ENCODE data around the gene IGF1R.

IGF1R gene

DNA sequence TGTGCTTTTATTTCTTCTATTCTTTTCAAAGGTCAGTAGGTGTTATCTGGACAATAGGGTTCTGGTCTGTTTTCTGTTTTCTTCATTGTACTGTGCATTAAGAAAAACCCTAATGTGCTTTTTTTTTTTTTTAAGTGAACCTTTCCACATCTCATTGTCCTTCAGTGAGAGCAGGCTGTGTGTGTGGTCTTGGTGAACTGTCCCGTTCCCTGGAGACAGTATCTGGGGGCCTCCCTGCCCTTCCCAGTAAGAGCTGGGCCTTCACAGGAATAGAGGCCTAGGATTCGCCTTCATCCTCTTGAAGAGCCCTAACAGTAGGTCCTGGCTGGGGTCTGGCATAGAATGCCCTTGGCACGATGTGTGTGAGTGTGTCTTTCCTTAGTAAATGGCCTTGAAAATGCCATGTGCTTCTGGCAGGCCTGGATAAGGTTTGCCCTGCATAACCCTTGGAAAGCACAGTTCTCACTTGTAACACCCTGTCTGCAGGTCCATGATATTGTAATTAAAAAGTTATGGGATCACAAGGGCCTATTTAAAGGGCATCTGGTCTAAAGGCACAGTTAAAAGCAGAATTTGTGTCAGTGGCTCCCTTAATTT, 81.2 kb downstream of the IGF1R start:
- no peak for DNase-seq

DNA sequence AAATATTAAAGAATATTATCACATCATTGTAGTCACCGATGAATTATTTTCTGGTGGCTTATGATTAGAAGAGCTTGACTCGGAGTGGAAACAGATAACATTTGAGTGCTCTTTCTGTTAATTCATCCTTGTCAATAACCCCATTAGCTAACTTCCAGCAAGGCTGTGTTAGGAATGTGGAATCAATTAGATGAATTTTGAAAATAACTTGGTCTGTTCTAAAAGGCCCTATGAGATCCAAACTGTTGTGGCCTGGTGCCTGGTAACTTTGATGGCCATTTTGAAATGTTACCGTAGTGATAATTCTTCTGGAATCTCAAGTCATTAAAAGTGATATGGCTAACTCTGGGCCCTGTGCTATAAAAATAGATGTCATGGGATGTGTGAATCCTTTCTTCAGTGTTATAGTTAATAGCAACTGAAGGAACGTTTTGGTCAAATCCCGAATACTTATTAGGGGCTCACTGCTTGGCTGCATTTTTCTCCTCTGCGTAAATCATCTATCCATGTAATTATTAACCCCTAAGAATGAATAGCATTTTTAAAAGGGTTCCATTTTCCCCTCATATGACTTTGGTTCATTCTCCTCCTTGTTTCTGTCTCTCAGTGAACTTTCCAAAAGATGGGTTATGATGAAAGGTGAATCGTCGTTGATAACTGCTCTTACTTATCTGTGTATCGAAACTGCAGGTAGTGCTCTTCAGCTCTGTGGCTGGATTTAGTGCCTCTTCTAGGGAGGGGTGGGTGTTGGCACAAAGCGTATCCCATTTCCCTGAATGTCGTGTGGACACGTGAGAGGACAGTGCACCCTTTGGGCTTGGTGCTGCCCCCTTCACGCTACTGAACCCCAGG, 82.7 kb downstream of the IGF1R start:
- DNase-seq, result no peak

DNA sequence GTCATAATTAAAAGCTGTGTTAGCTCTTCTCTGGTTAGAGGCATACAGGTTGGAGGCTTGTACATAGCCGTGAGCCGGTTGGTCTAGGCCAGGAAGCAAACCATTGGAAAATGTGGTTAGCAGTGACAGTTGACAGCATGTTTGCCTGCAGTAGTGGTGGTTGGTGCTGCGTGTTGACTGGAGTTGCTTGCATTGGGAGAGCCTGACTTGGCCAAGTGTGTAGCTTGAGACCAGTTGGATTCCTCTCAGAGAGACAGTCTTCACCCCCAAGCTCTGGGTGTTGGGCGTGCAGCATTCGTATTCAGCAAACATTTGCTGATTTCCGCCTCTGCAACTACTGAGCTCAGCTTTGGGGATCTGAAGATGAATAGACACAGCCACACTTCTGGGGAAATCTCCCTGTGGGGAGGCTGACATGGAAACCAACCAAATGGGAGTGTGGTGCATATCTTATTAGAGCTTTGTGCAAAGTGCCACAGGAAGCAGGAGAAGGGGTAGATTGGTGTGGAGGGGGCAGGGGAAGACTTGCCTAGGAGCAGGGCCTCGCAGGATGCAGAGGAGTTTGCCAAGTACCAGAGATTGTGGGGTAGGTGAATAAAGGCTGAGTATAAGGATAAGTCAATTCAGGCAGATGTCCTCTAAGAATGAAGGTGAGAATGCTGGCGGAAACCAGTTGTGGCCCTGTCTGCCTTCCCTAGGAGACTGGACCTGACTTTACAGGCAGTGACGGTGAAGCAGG, 83.5 kb downstream of the IGF1R start:
- peak; percentile 10 for DNase-seq

DNA sequence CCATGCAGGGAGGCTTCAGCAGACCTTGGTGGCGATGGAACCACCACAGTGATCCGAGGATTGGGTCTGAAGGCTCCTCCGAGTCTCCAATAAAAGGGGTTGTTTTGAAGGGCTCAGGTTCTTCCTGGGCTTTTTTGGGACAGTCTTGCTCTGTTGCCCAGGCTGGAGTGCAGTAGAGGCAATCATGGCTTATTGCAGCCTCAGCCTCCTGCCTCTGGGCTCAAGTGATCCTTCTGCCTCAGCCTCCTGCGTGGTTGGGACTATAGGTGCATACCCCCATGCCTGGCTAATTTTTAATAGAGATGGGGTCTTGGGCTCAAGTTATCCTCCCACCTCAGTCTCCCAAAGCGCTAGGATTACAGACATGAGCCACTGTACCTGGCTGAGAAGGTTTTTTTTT, 84.8 kb downstream of the IGF1R start:
- no peak for DNase-seq

DNA sequence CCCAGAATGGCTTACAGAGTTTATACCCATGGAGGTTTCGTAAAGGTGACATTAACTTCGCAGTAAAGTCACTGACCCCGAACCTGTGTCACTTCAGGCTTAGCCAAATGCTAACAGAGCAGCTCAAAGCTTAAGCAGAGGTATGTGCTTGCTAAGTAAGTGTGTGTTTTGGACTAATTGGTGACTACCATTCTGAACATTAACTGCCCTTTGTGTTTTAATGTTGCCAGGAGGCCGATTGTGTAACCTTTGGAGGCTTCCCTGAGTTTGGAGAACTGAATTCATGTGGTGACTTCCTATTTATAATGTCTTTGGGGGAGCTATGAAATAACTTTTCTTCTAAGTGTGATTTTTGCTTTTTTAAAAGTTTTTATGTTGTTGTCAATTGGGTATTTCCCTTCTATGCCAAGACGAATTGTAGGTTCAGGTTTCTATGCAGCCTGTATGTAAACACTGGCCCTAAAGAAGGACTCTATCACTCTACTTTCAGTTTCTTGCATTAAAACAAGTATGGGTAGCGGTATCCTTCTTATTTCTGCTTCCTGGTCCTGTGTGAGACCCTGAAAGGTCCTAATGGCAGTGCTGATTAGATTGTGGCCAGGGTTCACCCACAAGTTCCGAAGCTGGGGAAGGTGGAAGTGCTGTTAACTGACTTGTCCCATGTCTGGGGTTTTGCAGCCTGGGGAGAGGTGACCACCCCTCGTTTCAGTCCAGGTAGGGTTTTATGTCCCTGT, 86.3 kb downstream of the IGF1R start:
- DNase-seq, result peak; percentile 30

DNA sequence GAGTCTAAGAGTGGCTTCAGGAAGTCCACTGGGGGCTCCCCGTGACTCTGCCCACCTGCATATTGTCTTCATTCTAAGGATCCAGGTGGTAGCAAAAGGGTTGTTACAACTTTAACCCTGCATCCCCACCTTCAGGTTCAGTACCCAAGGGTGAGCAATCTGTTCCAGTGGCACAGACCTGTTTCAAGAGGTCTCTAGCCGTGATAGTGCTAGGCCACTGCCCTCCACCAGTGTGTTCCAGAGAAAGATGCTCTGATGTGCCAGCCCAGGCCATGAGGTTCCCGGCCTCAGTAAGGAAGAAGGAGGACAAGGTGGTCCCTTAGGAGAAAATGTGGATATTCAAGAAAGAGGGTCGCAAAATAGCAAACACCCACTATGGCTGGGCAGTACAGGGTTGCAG, 87.0 kb downstream of the IGF1R start:
- no peak for DNase-seq

DNA sequence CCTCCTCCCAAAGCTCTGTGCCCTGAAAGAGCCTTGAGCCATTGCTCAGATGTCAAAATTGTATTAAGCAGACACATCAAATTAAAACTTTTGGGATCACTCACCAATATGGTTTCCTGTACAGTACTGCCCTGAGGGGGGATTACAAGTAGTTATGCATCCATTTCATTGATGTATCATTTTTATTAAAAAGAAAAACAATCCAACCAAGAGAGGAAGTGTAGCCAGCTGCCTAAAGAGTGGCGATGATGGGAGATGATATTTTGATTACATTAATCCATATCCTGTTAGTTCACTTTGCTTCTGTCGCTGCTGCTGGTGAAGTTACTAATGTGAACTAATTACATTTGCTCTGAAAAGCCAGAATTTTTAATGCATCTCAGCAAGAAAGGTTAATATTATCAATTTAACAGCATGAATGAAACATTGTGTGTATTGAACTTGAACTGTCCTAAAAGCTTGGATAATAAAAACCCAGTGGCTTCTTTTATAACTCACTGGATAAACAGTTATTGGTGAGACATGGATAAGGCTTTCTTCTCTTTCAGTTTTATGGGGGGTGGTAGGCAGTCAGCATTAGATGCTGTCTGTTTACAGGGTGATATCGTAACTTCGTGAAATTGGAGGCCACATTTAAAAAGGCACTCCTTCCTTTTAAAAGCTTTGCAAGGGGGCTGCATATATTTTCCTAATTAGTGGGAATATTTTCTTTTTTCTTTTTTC, 87.7 kb downstream of the IGF1R start:
- no peak for DNase-seq

DNA sequence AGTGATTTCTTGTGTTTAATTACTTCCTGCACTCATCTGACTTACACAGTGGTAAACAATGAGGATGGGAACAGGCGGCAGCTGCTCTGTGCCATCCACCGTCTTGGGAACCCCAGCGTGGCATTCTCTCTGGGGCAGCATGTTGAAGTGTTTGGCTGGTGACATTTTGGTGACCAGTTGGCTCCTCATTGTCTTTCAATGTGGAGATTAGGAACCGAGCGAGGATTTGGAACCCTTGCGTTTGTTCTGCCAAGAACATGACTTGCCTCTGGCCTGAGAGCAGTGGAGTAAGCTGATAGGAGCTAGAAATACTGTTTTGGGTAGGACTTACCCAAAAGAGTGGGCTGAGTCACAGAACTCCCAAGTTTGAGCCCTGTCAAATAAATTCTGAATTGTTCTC, 88.8 kb downstream of the IGF1R start:
- DNase-seq, result no peak

DNA sequence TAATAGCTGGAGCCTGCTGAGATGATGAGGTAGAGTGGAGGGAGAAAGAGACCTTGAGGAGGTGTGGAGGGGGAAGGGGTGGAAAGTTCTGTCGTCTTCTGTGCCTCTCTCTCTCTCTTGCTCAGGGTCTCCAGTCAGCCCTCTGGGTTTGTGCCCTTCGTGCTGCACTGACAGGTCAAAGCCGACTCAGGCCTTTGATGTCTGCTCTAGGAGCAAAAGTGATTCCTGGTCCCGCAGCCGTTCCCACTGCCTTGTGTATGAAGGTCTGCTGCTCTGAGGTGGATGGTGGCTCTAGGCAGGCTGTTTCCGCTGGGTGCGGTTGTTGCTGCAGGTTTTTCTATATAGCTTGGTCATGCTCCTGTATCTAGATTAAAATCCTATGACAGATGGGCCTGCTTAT, 89.4 kb downstream of the IGF1R start:
- DNase-seq, result no peak

DNA sequence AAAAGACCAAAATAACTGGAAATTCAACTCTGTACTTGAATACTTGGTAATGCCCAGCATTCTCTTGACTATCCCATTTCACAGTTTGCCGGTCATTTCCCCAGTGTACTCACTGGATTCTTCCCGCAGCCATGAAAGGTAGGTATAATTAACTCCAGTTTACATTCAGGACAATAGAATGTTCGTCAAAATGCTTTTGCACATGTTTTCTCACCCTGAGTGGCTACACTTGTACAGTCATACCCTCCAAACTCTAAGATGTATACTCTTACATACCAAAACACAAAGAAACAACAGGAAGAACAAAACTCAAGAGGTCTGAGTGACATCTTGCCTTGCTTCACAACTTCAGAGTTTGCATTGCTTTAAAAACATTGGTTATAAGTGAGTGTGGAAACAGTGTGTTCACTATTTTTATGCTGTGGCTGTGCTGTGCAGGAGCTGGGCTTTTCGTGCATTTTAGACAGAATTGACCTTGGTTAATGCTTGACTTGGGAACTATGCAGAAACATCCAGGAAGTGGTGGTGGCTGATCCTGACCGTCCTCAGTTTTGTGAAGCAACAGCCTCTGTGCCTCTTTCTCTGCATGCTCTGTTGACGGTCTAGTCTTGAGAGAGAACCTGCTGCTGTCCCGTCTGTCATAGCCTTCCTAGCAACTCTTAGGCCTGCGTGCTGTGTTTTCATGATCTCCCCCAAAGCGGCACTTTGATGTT, 90.5 kb downstream of the IGF1R start:
- DNase-seq, result no peak

DNA sequence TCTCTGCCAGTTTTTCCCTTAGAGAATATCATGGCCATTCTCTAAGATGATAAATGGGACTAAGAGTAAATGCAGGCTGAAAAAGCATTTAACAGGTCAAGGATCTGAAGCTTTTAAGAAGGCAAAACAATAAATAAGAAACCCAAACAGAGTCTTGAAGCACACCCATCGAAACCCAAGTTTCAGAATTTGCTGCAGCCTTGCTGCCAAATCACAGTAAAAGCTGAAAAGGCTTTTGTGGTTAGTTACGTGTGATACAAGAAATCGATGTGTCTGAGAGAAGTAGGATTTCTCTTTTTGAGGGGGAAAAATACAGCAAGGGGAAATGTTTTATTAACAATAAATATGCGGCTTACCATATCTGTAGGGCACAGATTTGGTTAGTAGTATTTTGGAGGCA, 92.0 kb downstream of the IGF1R start:
- no peak for DNase-seq

DNA sequence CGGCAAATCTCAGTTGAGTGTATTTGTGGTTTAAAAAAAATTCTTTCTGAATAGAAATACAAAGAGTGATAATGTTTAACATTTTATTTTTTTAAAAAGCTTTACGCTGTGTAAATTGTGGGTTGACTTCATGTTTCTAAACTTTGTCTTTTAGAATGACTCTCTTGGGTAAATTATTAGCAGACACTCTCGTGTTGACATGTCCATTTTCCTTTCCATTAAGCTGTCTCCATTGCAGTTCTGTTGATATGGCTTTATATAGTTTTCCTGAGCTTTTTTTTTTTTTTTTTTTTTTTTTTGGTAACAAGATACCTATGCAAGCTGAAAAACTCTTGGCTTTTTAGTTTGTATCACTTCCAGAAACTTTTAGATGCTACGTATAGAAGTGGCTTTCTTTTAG, 92.6 kb downstream of the IGF1R start:
- DNase-seq, result no peak

DNA sequence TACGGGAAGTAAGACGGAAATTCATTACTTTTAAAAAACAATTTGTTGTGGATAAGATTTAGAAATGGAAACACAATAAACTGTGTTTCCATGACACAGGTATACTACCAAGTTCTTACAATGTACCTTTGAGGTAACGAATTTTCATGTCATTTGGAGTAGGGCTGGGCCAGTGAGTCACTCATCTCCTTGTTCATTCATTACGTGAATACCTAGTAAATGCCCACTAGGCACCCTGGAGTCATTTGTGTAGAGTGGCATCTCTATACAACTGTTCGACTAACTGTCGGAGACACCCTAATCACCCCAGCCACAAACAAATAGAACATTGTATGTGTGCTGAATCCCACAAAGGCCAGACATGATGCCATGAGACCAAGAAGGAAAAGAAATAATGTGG, 94.8 kb downstream of the IGF1R start:
- no peak for DNase-seq

DNA sequence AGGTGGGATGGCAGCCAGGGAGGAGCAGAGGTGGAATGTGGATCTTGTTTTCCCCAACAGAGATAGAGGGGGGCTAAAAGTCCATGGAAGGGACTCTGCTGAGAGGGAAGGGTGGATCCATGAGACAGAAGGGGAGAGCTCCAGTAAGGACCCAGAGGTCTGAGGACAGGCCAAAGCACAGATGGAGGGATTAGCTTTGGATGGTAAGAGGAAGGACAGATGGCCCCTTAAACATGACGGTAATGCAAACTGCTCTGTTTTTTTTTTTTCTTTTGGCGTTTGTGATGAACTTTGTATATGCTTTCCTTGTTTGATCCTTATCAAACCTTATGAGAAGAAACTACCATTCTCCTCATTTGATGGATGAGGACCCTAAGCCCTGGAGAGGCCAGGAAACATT, 96.2 kb downstream of the IGF1R start:
- DNase-seq, result no peak

DNA sequence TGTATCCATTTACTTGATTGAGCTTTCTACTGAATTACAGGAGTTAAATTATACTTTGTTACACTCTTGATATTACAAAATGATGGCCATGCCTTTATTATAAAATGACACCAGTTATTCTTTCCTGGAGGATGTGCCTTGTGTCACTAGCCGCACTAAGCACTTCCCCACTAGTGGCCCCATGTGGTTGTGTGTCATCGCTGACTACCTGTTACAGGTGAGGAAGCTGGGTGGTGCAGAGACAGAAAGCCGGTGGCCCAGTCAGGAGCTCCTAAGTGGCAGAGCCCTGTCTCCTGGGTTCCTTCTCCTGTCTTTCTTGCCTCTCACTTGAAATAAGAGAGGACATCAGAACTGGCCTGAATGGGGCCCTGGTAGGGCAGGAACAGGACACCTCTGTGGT, 96.8 kb downstream of the IGF1R start:
- DNase-seq, result no peak

DNA sequence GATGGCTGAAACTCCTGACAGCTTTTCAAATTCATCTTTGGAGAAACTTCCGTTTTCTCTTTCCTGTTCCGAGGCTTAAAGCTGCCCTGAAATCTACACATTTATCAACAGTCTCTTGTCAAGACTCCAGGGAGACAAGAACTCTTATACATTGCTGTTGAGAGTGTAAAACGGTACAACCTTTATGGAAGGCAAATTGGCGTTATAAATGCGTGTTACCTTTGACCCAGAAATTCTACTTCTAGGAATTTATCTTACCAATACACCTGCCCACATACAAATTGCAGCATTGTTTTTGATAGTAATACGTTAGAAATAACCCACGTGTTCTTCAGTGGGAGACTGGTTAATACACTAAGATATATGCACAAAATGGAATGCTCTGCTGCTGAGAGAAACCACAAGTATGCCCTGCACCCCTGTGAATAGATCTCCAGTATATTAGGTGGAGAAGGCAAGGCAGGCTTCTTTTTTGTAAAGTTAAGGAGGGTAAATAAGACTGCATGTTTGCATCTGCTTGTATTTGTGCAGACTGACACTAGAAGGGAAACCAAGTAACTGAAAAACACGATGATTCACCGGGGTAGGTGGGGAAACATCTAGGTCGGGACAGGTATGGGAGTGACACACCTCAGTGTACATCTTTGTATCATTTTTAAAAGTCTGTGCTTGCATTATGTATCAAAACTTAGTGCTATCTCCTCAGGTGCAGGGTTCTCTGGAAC, 97.5 kb downstream of the IGF1R start:
- DNase-seq, result peak; percentile 24

DNA sequence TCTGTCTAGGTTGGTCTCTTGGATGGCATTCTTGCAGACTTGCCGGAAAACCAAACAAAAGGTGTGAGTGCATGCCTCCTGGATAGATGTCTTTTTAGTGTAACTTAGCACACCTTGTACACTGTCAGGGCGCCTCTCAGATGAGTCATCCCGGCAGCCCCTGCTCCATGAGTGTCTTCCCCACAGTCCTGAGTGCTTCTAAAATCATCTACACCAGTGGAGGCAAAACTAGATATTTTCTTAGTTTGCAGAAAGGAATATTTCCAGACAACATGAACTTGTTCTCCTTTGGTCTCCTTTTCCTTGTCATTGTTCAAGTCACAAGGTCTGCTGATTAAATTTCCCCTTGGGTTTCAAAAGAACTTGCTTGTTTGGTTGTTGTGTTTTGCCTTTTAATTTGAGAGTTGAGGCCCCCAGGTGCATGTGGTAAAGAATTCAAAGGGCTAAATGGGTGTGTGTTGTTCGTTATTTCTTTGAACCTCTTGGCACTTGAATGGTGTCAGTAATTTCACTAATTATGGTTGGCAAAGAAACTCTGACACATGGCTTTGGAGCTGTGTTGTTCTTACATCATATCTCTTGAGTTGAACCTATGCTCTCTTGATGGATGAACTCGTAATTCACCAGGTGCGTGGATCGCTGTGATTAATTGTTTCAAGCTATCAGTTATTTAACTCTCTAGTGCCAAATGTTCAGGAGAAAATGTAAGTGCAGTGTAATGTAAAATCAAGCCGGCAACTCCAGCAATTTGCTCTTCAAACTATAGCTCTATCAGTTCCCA, 98.2 kb downstream of the IGF1R start:
- DNase-seq, result no peak

DNA sequence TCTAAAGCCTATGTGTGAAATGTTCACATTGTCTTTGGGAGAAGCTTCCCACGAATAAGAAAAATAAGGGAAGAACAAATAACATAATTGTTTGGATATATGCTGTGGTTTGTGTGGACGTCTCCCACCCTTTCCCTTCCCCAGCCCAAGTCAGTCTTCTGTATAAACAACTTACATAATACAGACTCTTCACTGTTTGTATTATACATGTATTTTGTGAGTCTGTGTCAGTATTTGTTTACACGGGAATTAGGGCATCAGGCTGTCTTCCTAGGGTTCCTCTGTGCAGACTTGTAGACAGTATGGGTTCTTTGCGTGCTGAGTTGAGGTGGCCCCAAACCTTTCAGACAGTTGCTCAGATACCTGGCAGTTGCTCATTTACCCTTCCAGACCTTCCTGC, 103.4 kb downstream of the IGF1R start:
- no peak for DNase-seq

DNA sequence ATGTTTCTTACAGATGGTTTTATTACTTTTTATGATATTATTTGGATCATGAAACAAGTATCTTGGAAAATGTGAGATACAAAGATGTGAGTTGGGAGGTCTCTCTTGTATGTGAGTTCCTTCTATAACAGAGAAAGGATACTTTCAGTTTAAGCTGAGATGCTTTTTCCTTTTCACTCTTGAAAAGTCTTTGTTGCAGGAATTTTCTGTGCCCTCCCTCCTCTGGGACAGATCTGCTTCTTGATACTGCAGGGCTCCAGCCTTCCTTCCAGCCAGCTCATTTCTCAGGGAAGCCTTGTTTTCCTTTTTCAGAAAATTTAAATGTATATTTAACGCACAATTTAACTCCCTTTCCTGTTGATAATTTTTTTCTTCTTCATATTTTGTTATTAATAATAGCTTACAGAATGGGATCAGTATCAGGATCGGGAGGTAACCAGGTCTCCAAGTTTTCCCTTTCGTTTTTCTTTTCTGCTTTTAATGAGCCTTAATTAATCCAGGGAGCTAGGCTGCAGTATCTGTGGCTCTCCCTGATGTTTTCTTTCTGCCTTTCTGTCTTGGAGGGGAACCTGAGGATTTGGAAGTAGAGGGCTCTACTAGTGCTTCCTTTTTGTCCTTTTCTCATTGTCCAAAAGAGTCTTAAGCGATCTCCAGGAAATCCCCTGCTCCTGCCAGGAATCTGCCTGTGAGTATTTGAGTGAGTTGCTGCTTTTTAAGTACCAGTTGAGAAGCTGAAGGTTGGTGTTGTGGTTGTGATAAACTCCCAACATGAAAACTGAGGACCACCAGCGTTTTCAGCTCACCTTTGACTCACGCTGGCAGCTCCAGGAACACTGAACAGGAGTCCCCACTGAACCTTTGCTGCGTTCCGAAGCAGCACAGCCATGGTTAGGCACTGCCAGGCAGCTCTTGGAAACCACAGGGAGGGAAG, 105.7 kb downstream of the IGF1R start:
- DNase-seq, result no peak
